A549 (cell line): Measurements from ENCODE around the gene TSTD2.

Experiments used
- BHLHE40 ChIP-seq: IDR thresholded peaks from 2 replicates; pipeline ENCODE4 v1.6.1; 2012; ENCODE audit warnings: low read depth, low read length, inconsistent platforms
- CEBPB ChIP-seq, 2 experiments: fragments of >200 bp in 1 of 2; sonication (Bioruptor Twin) in 1 of 2; formaldehyde crosslinking in 1 of 2; IDR thresholded peaks; 2 replicates each; pipeline ENCODE4 v1.6.1; 2012 to 2016
- CHD2 ChIP-seq: fragments of 150-350 bp; IDR thresholded peaks from 2 replicates; pipeline ENCODE4 v1.6.1; 2014; ENCODE audit warnings: low read length; ENCODE audit not compliant: partially characterized antibody
- EP300 ChIP-seq, 2 experiments: fragments of >200 bp; sonication (Bioruptor Twin); formaldehyde crosslinking; IDR thresholded peaks; 2 replicates in 1 of 2; 3 replicates in 1 of 2; pipeline ENCODE4 v1.6.1; 2016 to 2017
- MYC ChIP-seq: IDR thresholded peaks from 2 replicates; pipeline ENCODE4 v1.6.1; 2012; ENCODE audit warnings: mild to moderate bottlenecking, inconsistent platforms, low read length, improper control_type of control experiment, borderline replicate concordance
- PHF8 ChIP-seq: fragments of 200-600 bp; sonication (generic); IDR thresholded peaks from 2 replicates; pipeline ENCODE4 v1.6.1; 2016; ENCODE audit warnings: low read depth, mild to moderate bottlenecking, antibody characterized with exemption, moderate library complexity, borderline replicate concordance
- POLR2A ChIP-seq: IDR thresholded peaks from 2 replicates; pipeline ENCODE4 v1.6.1; 2012; ENCODE audit warnings: mild to moderate bottlenecking, low read length
- POLR2AphosphoS2 ChIP-seq: conservative IDR thresholded peaks from 2 replicates; pipeline ENCODE4 v1.6.1; 2012; ENCODE audit warnings: low read length, improper control_type of control experiment, inconsistent platforms
- RNF2 ChIP-seq: fragments of 200-600 bp; sonication (generic); IDR thresholded peaks from 2 replicates; pipeline ENCODE4 v1.6.1; 2016; ENCODE audit warnings: low read depth, mild to moderate bottlenecking, antibody characterized with exemption, moderate library complexity, borderline replicate concordance
- TF ChIP-seq, protein P1 (sequence below): IDR thresholded peaks from 2 replicates; pipeline ENCODE4 v1.6.1; 2012
- TF ChIP-seq, protein P2 (sequence below): fragments of >200 bp; sonication (Bioruptor Twin); formaldehyde crosslinking; IDR thresholded peaks from 2 replicates; pipeline ENCODE4 v1.6.1; 2016
- TF ChIP-seq, protein P3 (sequence below): fragments of >200 bp; sonication (Bioruptor Twin); formaldehyde crosslinking; IDR thresholded peaks from 3 replicates; pipeline ENCODE4 v1.5.1; 2016

DNA sequence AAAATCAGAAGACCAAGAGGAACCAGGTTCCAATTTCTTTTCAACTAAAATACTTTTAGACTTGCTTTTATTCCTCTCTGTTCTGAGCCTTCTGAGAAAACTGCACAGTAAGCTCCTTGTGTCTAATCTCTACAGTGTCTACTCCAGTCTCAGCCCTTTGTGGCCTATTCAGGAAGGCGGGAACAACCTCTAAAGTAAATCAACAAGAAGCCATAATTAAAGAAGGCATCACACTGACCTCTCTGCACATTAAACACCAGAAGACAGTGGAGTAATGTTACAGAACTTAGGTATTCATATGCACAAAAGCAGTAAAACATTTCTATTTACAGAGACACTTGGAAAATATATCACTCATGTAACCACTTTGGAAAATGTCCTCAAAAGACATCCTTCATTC is 49.1 kb upstream of the TSTD2 start:
- TF ChIP-seq BHLHE40 (no peak), PHF8 (no peak), MYC (no peak), POLR2A (no peak), CHD2 (no peak), POLR2AphosphoS2 (no peak), RNF2 (no peak), CEBPB (IDR thresholded peaks at IDR 0.05) (no peak), EP300 (IDR thresholded peaks at IDR 0.05) (no peak)
- TF ChIP-seq, protein P1, sequence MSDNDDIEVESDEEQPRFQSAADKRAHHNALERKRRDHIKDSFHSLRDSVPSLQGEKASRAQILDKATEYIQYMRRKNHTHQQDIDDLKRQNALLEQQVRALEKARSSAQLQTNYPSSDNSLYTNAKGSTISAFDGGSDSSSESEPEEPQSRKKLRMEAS = no peak
- TF ChIP-seq, protein P2, sequence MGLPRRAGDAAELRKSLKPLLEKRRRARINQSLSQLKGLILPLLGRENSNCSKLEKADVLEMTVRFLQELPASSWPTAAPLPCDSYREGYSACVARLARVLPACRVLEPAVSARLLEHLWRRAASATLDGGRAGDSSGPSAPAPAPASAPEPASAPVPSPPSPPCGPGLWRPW = no peak
- TF ChIP-seq, protein P3, sequence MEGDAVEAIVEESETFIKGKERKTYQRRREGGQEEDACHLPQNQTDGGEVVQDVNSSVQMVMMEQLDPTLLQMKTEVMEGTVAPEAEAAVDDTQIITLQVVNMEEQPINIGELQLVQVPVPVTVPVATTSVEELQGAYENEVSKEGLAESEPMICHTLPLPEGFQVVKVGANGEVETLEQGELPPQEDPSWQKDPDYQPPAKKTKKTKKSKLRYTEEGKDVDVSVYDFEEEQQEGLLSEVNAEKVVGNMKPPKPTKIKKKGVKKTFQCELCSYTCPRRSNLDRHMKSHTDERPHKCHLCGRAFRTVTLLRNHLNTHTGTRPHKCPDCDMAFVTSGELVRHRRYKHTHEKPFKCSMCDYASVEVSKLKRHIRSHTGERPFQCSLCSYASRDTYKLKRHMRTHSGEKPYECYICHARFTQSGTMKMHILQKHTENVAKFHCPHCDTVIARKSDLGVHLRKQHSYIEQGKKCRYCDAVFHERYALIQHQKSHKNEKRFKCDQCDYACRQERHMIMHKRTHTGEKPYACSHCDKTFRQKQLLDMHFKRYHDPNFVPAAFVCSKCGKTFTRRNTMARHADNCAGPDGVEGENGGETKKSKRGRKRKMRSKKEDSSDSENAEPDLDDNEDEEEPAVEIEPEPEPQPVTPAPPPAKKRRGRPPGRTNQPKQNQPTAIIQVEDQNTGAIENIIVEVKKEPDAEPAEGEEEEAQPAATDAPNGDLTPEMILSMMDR = no peak
